Heart left ventricle (tissue), 13 donors: ENCODE data around the gene GPR176.

Source experiments
- CTCF ChIP-seq, 12 donors: fragments of 200-600 bp; sonication (generic) in 4 of 12; IDR thresholded peaks; one replicate each; pipeline versions ENCODE4 v1.5.0 to v1.8.0; 2018 to 2022; ENCODE audit warnings: antibody characterized with exemption in 12 of 12, mild to moderate bottlenecking in 5 of 12
- POLR2A ChIP-seq, 2 donors: fragments of 450-650 bp; IDR thresholded peaks; one replicate each; pipeline ENCODE4 v1.6.1; 2017; ENCODE audit warnings: antibody characterized with exemption in 2 of 2, mild to moderate bottlenecking in 2 of 2, moderate library complexity in 2 of 2
- donor health status: ischemic (EF 13 %, LVEDD 7.1; RV severe dilation, severe dysfunction).
- donor health status: DM: no; HTN: yes; CAD: no.
- donor health status: DM: no; HTN: no; CAD: no.
- donor health status: ischemic (EF 25% LVEDD 6.9; RV normal size, moderate dysfunction).
- donor health status: ischemic (EF 25% LVEDD 5.7; RV mildly dilated, moderate dysfunction).
- donor health status: ischemic (EF 35%, LVEDD 5.7; RV mildly dilated, moderate dysfunction).
- donor health status: nonischemic (EF 11% LVEDD 7.7; RV severe dilation, severe dysfunction).
- donor health status: DM: yes; HTN: yes; CAD: no.
- donor health status: PGD.
- donor health status: ischemic (EF 29% LVEDD 5.4; RV normal size, mild dysfunction).
- donor health status: nonischemic (EF 23%, LVEDD 6.1; RV moderate dilation, normal function).

DNA sequence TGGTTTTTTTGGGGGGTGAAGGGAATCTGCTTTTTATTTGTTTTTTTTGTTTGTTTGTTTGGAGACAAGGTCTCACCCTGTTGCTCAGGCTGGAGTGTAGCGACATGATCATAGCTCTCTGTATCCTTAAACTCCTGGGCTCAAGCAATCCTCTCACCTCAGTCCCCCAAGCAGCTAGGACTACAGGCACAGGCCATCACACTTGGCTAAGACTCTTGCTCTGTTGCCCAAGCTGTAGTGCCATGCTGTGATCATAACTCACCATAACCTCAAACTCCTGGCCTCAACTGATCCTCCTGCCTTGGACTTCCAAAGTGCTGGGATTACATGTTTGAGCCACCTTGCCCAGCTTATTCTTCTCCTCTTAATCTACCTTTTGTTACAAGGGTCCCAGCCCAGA lies 31.8 kb downstream of the GPR176 start:
- TF ChIP-seq CTCF (IDR thresholded peaks at IDR 0.05) (no peak), POLR2A (IDR thresholded peaks at IDR 0.05) (no peak)
